HK-2 (cell line): ENCODE measurements around the gene PEG3.

Experiments
- DNase-seq: peaks from one replicate; pipeline ENCODE4 v3.0.0-alpha.2; 2018; ENCODE audit not compliant: unreplicated experiment

Gene PEG3

DNA sequence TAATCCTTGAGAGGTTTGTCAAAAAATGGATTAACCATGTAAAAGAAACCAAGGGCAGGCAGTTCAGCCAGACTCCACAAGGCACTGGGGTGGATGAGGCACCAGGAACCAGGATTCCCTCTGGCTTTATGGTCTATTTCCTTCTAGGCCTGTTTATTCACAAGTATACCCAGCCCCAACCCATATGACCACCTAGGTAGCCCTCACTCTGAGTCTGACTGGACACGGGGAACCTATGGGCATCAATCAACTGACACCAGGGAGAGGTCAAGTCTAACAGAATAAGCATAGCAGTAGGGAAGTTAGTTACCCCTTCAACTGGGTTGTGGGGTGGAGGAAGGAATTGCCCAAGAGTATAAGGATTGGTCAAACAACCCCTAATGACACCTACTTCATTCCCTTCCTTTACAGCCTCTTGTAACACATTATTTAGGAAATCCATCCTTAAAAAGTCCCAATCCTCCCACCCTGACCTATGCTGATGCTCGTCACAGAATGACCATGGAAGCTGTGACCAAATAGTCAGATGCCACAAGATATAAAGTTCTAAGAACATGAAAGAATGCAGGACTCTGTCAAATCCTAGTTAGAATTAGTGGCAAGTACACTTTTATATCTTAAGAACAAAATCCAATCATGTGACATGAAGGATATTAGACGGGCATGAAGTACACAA, 31.7 kb downstream of the PEG3 start:
- DNase-seq = no peak

DNA sequence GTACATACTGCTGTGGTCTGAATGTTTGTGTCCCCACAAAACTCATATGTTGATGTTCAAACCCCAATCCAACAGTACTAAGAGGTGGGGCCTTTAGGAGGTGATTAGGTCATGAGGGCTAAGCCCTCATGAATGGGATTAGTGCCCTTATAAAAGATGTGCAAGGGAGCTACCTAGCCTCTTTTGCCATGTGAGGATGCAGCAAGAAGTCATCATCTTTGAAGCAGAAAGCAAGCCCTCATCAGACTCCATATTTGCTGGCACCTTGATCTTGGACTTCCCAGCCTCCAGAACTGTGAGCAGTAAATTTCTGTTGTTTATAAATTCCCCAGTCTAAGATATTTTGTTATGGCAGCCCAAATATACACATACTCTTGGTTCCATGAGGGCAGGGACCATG, 33.9 kb downstream of the PEG3 start:
- no peak for DNase-seq
